Cardiac fibroblast (primary cell): ENCODE results near the gene CLSTN2.

ENCODE experiments used
- DNase-seq, 2 donors: peaks; one replicate each; pipeline versions ENCODE4 v3.0.0 to v3.0.0-alpha.2; 2010; ENCODE audit warnings: low read depth in 2 of 2
- H3K4me3 ChIP-seq, 2 donors: replicated peaks in 1 of 2; 1 replicate in 1 of 2; 2 replicates in 1 of 2; pipeline ENCODE4 v1.5.1; 2011; ENCODE audit warnings: low read depth in 2 of 2, low read length in 2 of 2, mild to moderate bottlenecking in 2 of 2, moderate library complexity in 1 of 2
- CTCF ChIP-seq: IDR thresholded peaks from one replicate; pipeline ENCODE4 v1.5.1; 2011; ENCODE audit warnings: low read depth, mild to moderate bottlenecking, low read length, inconsistent platforms

CLSTN2 gene

GRCh38 chr3:140308535-140308934, 373.6 kb downstream of the CLSTN2 start:
- no peak overlapping the region for H3K4me3 ChIP-seq
- DNase-seq, result no peak
- TF ChIP-seq CTCF, result no peak

DNA sequence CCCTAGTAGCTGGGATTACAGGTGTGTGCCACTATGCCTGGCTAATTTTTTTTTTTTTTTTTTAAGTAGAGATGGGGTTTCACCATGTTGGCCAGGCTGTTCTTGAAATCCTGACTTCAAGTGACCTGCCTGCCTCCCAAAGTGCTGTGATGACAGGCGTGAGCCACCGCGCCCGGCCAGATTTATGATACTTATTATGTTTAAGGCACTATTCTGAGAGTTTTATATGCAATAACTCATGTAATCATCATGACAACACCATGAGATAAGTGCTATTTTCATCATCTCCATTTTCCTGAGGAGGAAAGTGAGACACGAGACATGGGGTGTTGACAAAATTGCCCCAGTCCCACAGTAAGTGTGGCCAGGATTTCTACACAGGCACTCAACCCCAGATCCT, 376.4 kb downstream of the CLSTN2 start:
- no peak overlapping the region for H3K4me3 ChIP-seq
- TF ChIP-seq CTCF, result no peak
- no peak for DNase-seq

DNA sequence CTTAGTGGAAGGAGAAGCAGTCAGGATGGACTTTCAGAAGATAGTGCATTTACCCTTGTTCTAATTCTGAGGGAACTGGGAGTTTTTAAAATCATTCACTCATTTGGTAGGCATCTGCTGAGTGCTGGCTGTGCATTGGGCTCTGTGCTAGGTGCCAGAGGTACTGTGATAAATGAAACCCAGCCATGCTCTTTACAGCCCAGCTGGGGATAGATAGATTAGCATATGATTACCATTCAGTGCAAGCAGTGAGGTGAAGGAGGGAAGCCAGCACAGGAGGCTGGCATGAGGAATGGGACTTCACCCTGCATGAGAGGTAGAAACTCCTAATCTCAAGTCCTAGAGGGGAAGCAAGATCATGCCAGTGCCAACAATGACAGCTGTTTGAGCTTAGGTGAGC, 381.0 kb downstream of the CLSTN2 start:
- DNase-seq, result no peak
- H3K4me3 ChIP-seq, result no peak overlapping the region
- TF ChIP-seq CTCF, result no peak

DNA sequence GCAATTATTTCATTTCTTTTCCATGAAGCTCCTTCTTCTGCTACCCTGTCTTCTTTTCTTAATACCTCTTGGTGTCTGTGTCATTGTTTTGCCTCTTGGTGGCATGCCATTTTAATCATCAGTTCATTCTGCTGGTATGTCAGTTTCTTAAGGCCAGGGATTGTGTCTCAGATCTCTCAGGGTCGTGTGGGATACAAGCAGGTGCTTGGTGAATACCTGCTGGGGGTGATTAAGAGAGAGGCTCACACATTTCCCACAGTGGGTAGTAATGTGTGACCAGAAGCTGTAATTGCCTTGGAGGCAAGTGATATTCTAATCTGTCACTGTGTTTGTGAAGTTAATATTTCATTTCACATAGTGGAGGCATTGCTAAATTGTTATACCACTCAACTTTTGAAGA, 381.5 kb downstream of the CLSTN2 start:
- H3K4me3 ChIP-seq, result no peak overlapping the region
- DNase-seq, result no peak
- no peak for TF ChIP-seq CTCF

DNA sequence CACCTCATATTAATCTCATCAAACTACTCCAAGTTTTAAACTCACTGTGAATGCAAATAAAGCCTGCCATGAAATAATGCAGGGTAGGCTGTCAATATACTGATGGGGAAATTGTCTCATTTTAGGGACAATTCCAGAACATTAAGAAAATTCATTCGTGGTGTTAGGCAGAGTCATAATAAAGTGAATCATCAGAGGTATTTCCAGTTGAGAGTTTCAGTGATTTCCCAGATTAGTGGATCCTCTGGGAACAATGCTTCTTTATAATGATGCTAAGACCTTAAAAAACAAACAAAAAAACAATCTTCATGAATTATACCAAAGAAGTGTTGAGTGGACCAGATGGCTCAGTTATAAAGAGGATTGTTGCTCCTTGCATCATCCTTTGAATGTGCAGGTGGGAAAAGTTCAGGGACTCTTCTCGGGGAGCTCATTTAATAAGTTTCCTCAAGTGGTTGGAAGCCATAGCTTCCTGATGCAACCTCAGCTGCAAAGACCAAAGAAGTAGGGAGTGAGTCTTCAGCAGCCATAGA, 381.9 kb downstream of the CLSTN2 start:
- no peak for TF ChIP-seq CTCF
- no peak overlapping the region for H3K4me3 ChIP-seq
- DNase-seq, result no peak

- DNase-seq, result no peak
- H3K4me3 ChIP-seq, result no peak overlapping the region
- TF ChIP-seq CTCF, result no peak
Measured at GRCh38 chr3:140319739-140320138, 384.8 kb downstream of the CLSTN2 start.

- no peak for TF ChIP-seq CTCF
- no peak overlapping the region for H3K4me3 ChIP-seq
- DNase-seq, result no peak
Measured at GRCh38 chr3:140323561-140323960, 388.6 kb downstream of the CLSTN2 start.
